HG03103 (cell line): ENCODE data around the gene BPIFA2.
"Not testable (repeated sequence)": the region's sequence is repeated elsewhere in the genome, so short reads cannot be mapped to it uniquely, and the experiment has no call there.

ENCODE experiments used
- ATAC-seq: cut with Tn5 transposase; IDR thresholded peaks from one replicate; pipeline ENCODE4 v1.9.1; 2021; ENCODE audit warnings: low read depth; ENCODE audit not compliant: unreplicated experiment

BPIFA2 gene

GRCh38 chr20:33167859-33168258 is at the start of gene BPIFA2:
TSS of gene BPIFA2 (plus strand) at chr20:33168159. CDS start at chr20:33169146, 987 bp downstream.
- no peak for ATAC-seq

GRCh38 chr20:33119725-33120720 is 47.9 kb upstream of the BPIFA2 start:
- no peak for ATAC-seq

- ATAC-seq: no peak
Observed at GRCh38 chr20:33120934-33121333, 47.0 kb upstream of the BPIFA2 start.

- not testable (repeated sequence) for ATAC-seq
Observed at GRCh38 chr20:33122297-33122696, 45.7 kb upstream of the BPIFA2 start.

GRCh38 chr20:33124261-33124660 is 43.7 kb upstream of the BPIFA2 start:
- no peak for ATAC-seq

- no peak for ATAC-seq
Observed at GRCh38 chr20:33124994-33125393, 43.0 kb upstream of the BPIFA2 start.

- no peak for ATAC-seq
Observed at GRCh38 chr20:33125983-33126382, 42.0 kb upstream of the BPIFA2 start.

GRCh38 chr20:33127422-33128097 is 40.4 kb upstream of the BPIFA2 start:
- ATAC-seq: no peak

GRCh38 chr20:33130568-33131061 is 37.3 kb upstream of the BPIFA2 start:
- no peak for ATAC-seq

GRCh38 chr20:33131949-33132473 is 35.9 kb upstream of the BPIFA2 start:
- no peak for ATAC-seq

- no peak for ATAC-seq
Observed at GRCh38 chr20:33132513-33133372, 35.2 kb upstream of the BPIFA2 start.

GRCh38 chr20:33133373-33133941 is 34.5 kb upstream of the BPIFA2 start:
- no peak for ATAC-seq

GRCh38 chr20:33137195-33137594 is 30.8 kb upstream of the BPIFA2 start:
- ATAC-seq: no peak

GRCh38 chr20:33139467-33139866 is 28.5 kb upstream of the BPIFA2 start:
- ATAC-seq: no peak

GRCh38 chr20:33145521-33145920 is 22.4 kb upstream of the BPIFA2 start:
- ATAC-seq: no peak

GRCh38 chr20:33147299-33147698 is 20.7 kb upstream of the BPIFA2 start:
- ATAC-seq: no peak

- ATAC-seq: no peak
Observed at GRCh38 chr20:33148040-33148439, 19.9 kb upstream of the BPIFA2 start.

- no peak for ATAC-seq
Observed at GRCh38 chr20:33154252-33154651, 13.7 kb upstream of the BPIFA2 start.

- no peak for ATAC-seq
Observed at GRCh38 chr20:33158637-33159385, 9.1 kb upstream of the BPIFA2 start.
